Dendritic cell treated with granulocyte-macrophage colony-stimulating factor and Interleukin-4, amounts not matched to agents 40 ng/mL and 50 ng/mL, for 4 days (primary cell): ENCODE results near the gene TSC2.

ENCODE experiments used
- H3K27ac Mint-ChIP-seq: one replicate; pipeline ENCODE4 v1.8.0; 2022; ENCODE audit warnings: mild to moderate bottlenecking, mixed read lengths
- H3K27me3 Mint-ChIP-seq: one replicate; pipeline ENCODE4 v1.8.0; 2022; ENCODE audit warnings: mild to moderate bottlenecking, mixed read lengths
- H3K36me3 Mint-ChIP-seq: one replicate; pipeline ENCODE4 v1.8.0; 2022; ENCODE audit warnings: low read depth, mixed read lengths
- H3K4me1 Mint-ChIP-seq: one replicate; pipeline ENCODE4 v1.8.0; 2022; ENCODE audit warnings: low read depth, mixed read lengths
- H3K4me3 Mint-ChIP-seq: one replicate; pipeline ENCODE4 v1.8.0; 2022; ENCODE audit warnings: mild to moderate bottlenecking, moderate library complexity, mixed read lengths
- H3K9me3 Mint-ChIP-seq: one replicate; pipeline ENCODE4 v1.8.0; 2022; ENCODE audit warnings: mixed read lengths
- intact Hi-C: fragments of 100-400 bp; cut with micrococcal nuclease; formaldehyde crosslinking; loops from one replicate; pipeline ENCODE4 v1.15.0; 2022

Gene TSC2

DNA sequence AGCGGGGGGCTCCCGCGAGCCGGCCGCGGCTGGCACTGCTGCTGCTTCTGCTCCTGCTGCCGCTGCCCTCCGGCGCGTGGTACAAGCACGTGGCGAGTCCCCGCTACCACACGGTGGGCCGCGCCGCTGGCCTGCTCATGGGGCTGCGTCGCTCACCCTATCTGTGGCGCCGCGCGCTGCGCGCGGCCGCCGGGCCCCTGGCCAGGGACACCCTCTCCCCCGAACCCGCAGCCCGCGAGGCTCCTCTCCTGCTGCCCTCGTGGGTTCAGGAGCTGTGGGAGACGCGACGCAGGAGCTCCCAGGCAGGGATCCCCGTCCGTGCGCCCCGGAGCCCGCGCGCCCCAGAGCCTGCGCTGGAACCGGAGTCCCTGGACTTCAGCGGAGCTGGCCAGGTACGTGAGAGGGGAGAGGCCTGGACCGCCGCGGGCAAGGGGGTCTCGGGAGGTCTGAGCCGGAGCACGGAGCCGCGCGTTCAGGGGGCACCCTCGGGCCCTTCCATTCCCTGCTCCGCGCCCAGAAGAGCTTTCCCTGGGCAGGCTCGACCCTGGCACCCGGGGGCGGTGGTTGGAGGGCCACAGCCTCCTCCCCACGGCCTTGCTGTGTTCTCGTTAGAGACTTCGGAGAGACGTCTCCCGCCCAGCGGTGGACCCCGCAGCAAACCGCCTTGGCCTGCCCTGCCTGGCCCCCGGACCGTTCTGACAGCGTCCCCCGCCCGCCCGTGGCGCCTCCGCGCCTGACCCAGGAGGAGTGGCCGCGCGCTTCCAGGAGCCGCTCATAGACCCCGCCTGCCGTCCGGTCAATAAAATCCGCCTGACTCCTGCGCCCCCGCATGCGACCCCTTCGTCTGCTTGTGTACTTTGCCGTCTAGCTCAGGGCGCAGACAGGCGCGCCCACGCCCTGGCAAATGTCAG lies 27.6 kb upstream of the TSC2 start:
- no peaks in the 10 kb centered on the region for H3K9me3 Mint-ChIP-seq
- peaks cover 42% of the 10 kb centered on the region for H3K4me1 Mint-ChIP-seq
- no peak overlapping the region for H3K27ac Mint-ChIP-seq
- intact Hi-C loops = no loop called here
- peak overlapping the region; percentile 35 for H3K4me3 Mint-ChIP-seq
- H3K27me3 Mint-ChIP-seq = peaks cover 67% of the 10 kb centered on the region
- no peaks in the 10 kb centered on the region for H3K36me3 Mint-ChIP-seq

DNA sequence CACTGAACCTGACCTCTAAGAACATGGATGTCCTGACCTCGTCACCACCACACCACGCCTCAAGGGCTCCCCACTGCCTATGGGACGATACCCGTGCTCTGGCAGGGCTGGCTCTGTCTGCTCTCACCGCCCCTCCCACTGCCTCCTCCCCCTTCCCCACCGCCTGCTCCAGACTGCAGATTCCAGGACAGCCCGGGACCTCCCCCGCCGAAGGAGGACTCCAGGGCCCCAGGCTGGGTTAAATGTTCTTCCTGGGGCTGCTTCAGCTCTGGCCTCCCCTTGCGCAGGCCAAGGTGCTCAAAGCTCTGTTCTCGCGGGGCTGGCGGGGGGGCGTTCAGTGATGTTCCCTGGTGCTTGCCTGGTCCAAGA lies 25.1 kb upstream of the TSC2 start:
- Mint-ChIP-seq H3K9me3 (no peaks in the 10 kb centered on the region), H3K27me3 (peaks cover 80% of the 10 kb centered on the region), H3K36me3 (no peaks in the 10 kb centered on the region), H3K4me3 (peak overlapping the region; percentile 68), H3K27ac (peak overlapping the region; percentile 67), H3K4me1 (peaks cover 43% of the 10 kb centered on the region)
- intact Hi-C loops = loop anchor here (2.0 kb wide), 1 partner anchor 118 kb away; no protein-coding TSS in a partner anchor

- Mint-ChIP-seq H3K27me3 (peaks cover 80% of the 10 kb centered on the region), H3K27ac (peak overlapping the region; percentile 67), H3K36me3 (no peaks in the 10 kb centered on the region), H3K9me3 (no peaks in the 10 kb centered on the region), H3K4me1 (peaks cover 43% of the 10 kb centered on the region), H3K4me3 (peak overlapping the region; percentile 71)
- intact Hi-C loops = loop anchor here (2.0 kb wide), 1 partner anchor 117 kb away; no protein-coding TSS in a partner anchor
Measured at GRCh38 chr16:2023092-2024031, 24.4 kb upstream of the TSC2 start.

DNA sequence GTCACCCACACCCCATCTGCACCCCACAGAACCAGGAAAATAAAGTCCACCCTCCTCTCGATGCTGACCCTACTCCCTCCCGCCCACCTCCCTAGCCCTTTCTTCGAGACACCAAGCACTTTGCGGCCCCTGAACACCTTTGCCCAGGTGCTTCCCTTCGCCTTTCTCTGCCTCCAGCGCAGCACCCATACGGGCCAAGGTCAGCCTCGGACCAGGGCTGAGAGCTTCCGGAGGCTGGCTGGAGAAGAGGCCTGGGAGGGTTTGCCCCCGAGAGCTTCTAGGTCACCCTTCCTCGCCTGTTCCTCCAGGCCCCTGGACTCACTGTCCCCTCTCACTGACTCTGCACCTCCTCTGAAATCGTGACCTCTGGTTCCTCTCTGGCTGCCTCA lies 23.8 kb upstream of the TSC2 start:
- Mint-ChIP-seq H3K9me3 (no peaks in the 10 kb centered on the region), H3K36me3 (no peaks in the 10 kb centered on the region), H3K27ac (peak overlapping the region; percentile 67), H3K4me1 (peaks cover 43% of the 10 kb centered on the region), H3K27me3 (peaks cover 81% of the 10 kb centered on the region), H3K4me3 (no peak overlapping the region)
- intact Hi-C loops = no loop called here

DNA sequence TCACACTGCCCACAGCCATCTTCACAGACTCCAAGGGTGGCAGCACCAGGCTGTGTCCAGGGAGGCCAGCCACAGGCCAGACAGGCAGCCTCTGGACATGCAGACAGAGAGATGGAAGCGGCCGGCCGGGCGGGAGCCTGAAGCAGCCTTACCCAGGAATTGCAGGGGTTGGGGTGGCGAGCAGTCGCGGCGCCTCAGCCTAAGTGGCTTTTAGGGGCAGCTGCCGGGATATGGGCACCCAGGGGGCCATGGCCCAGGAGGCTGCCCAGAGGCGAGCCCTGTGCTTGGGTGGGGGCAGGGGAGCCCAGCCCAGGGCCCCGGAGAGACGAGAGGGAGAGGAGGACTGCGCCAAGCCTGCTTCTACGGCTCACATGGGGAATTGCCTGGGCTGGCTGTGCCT lies 22.5 kb upstream of the TSC2 start:
- Mint-ChIP-seq H3K4me3 (no peak overlapping the region), H3K9me3 (no peaks in the 10 kb centered on the region), H3K27ac (peak overlapping the region; percentile 67), H3K27me3 (peaks cover 76% of the 10 kb centered on the region), H3K36me3 (no peaks in the 10 kb centered on the region), H3K4me1 (peaks cover 39% of the 10 kb centered on the region)
- intact Hi-C loops = no loop called here

DNA sequence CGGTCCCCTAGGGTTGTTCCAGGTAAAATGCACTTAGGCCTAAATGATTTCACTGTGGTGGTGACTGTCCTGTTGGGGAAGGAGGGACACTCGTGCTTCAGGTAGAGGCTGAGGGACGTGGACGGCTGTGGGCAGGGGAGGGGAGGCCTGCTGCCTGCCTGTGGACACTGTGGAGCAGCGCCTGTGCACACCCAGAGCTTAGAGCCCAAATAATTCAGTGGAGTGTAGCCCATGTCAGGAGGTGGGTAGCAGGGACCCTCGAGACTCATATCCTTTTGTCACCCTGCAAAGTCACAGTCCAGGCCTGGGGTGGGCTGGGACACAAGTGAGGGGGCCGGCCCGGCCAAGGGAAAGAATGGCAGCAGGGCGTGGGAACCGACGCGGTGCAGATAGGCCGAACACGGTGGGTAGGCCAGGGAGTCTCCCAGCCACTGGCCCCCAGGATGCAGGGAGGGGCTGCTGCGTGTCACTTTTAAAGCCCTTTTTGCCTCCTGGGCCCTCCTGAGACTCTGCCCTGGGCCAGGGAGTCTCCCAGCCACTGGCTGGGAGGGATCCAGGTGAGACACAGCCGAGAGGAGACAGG lies 21.8 kb upstream of the TSC2 start:
- Mint-ChIP-seq H3K4me1 (peaks cover 33% of the 10 kb centered on the region), H3K27ac (no peak overlapping the region), H3K27me3 (peaks cover 74% of the 10 kb centered on the region), H3K36me3 (no peaks in the 10 kb centered on the region), H3K9me3 (no peaks in the 10 kb centered on the region), H3K4me3 (peak overlapping the region; percentile 40)
- intact Hi-C loops = no loop called here

DNA sequence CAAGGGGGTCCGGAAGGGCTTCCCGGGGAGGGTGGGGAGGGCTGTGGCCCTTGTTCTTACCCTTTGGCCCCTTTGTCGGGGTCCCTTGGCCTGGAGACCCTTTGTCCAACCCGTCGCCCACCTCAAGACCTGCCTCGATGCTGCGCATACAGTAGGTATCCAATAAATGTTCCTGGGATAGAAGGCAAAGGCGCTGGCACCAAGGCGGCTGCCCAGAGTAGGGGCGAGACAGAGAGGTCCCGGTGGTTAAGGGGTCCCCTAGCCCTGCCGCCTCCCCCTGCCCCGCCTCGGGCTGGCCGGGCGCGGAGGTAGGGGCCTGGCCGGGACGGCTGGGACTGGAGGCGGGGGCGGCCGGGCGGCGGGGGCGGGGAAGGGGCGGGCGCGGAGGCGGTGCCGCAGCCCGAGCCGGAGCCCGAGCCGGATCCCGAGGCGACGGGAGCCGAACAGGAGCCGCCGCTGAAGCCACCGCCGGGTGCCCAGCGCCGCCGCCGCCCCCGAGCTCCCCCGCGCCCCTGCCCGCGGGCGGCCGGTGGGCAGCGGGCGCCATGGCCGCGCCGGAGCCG lies 21.2 kb upstream of the TSC2 start, which contains the start of gene NHERF2:
Gene NHERF2 (plus strand): TSS at position 442 of the 563 bp plus-strand sequence. CDS start 104 bp downstream, at position 546.
- Mint-ChIP-seq H3K36me3 (no peaks in the 10 kb centered on the region), H3K27ac (no peak within 1 kb of the TSS), H3K4me3 (peak within 1 kb of the TSS; percentile 67), H3K9me3 (no peaks in the 10 kb centered on the region), H3K4me1 (peaks cover 33% of the 10 kb centered on the region), H3K27me3 (peaks cover 70% of the 10 kb centered on the region)
- intact Hi-C loops = no loop called here

DNA sequence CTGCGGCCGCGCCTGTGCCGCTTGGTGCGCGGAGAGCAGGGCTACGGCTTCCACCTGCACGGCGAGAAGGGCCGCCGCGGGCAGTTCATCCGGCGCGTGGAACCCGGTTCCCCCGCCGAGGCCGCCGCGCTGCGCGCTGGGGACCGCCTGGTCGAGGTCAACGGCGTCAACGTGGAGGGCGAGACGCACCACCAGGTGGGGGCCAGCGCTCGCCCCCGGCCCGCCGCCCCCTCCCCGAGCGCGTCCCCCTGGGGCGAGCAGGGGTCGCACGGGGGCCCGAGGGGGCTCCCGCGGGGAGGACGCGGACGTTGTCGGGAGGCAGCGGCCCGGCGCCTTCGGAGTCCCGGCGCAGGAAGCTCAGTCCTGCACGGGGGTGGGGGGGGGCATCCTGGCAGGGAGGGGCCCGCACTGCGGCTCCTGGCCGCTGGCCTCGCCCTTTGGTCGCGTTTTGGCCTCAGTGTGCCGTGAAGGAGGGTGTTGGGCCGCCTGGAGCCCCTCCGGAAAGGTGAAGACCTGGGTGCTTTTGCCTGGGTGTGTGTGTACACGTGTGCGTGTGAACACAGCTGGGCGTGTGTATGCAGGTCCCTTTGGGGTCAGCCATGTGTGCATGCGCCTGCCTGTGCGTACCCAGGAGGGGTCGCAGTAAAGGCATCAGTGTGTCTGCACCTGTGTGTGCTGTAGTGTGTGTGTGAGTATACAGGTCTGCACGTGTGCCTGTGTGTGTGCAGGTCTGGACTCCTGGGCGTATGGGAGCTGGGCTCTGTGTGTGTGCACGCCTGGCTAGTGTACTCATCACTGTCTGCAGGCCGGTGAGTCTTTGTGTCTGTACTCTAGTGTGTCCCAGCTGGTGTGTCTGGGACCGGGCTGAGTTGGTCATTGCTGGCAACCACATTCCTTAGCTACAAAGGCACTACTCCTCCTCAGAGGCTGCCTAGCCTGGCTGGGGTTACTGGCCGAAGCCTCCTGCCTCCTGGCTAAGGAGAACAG lies 20.5 kb upstream of the TSC2 start:
- H3K4me3 Mint-ChIP-seq = peak overlapping the region; percentile 67
- H3K27ac Mint-ChIP-seq = no peak overlapping the region
- H3K9me3 Mint-ChIP-seq = no peaks in the 10 kb centered on the region
- intact Hi-C loops = no loop called here
- peaks cover 69% of the 10 kb centered on the region for H3K27me3 Mint-ChIP-seq
- H3K36me3 Mint-ChIP-seq = no peaks in the 10 kb centered on the region
- peaks cover 34% of the 10 kb centered on the region for H3K4me1 Mint-ChIP-seq

DNA sequence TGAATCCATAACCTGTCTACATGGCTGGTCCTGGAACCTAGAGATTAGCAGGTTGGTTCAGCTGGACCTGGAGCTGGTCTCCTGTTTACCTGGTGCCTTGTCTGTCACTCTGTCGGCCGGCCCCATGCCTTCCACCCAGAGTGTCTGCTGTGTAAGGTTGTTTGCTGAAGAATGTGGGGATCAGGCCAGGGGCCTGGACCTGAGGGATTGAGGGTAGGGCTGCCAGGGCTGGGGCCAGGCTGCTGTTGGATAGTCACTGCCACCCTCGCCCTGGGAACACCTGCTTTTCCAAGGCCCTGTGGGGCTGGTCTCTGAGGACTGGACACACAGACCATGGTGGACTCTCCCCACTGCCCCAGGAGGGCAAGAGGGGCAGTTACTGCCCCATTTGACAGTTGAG lies 19.6 kb upstream of the TSC2 start:
- Mint-ChIP-seq H3K27me3 (peaks cover 71% of the 10 kb centered on the region), H3K27ac (no peak overlapping the region), H3K4me3 (no peak overlapping the region), H3K36me3 (no peaks in the 10 kb centered on the region), H3K9me3 (no peaks in the 10 kb centered on the region), H3K4me1 (peaks cover 34% of the 10 kb centered on the region)
- intact Hi-C loops = no loop called here

- Mint-ChIP-seq H3K36me3 (no peaks in the 10 kb centered on the region), H3K4me3 (no peak overlapping the region)
Measured at GRCh38 chr16:2028620-2029220, 19.1 kb upstream of the TSC2 start.

GRCh38 chr16:2029350-2029749 lies 18.4 kb upstream of the TSC2 start:
- Mint-ChIP-seq H3K27me3 (peaks cover 76% of the 10 kb centered on the region), H3K36me3 (no peaks in the 10 kb centered on the region), H3K9me3 (no peaks in the 10 kb centered on the region), H3K4me1 (peaks cover 33% of the 10 kb centered on the region), H3K27ac (no peak overlapping the region), H3K4me3 (no peak overlapping the region)
- intact Hi-C loops = no loop called here

More at GRCh38 chr16:2028620-2029220, 19.1 kb upstream of the TSC2 start:
- Mint-ChIP-seq H3K4me1 (peaks cover 35% of the 10 kb centered on the region), H3K27me3 (peaks cover 76% of the 10 kb centered on the region), H3K27ac (no peak overlapping the region), H3K9me3 (no peaks in the 10 kb centered on the region)
- intact Hi-C loops = no loop called here

- Mint-ChIP-seq H3K9me3 (no peaks in the 10 kb centered on the region), H3K27ac (no peak overlapping the region), H3K4me1 (peaks cover 31% of the 10 kb centered on the region), H3K36me3 (no peaks in the 10 kb centered on the region), H3K27me3 (peaks cover 75% of the 10 kb centered on the region), H3K4me3 (no peak overlapping the region)
- intact Hi-C loops = no loop called here
Measured at GRCh38 chr16:2030036-2030435, 17.7 kb upstream of the TSC2 start.
